Right renal cortex interstitium (tissue), 3 donors: ENCODE data around the gene NELFB. TPM values are rescaled to one million over a fixed set of nuclear protein-coding genes. Genes with fewer than 3 reads are reported as not detected.

Experiments used
- DNase-seq, 3 donors: peaks; one replicate each; pipeline ENCODE4 v3.0.0-alpha.2; 2013; ENCODE audit warnings: low read depth in 3 of 3, low spot score in 2 of 3
- polyA plus RNA-seq, 3 donors: library from polyadenylated mRNA; unstranded; fragments of 120-200 nt; gene quantifications; one replicate each; pipeline ENCODE4 v1.2.1, GENCODE V29; 2013; ENCODE audit not compliant: insufficient read length in 3 of 3

The NELFB gene
- polyA plus RNA-seq, 3 donors: 45.5 to 54.0 (median 51.3) TPM

GRCh38 chr9:137266585-137267453 lies 11.7 kb downstream of the NELFB start:
- no peak for DNase-seq

DNA sequence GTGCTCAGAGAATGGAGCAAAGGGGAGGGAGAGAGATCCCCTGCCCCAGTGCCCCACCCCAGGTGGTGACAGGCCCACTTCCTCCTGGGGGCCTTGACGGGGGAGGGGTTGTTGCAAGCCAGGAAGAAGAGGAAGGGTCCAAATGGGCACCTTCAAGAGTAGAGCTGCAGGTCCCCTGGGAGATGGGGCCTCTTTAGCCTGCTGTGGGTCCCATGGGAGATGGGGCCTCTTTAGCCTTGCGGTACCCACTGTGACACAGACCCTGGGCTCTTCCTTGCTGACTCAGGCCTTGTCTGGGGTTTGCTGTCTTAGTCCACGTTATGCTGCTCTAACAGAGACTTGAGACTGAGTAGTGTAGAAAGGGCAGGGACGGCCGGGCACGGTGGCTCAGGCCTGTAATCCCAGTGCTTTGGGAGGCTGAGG lies 12.8 kb downstream of the NELFB start:
- DNase-seq: no peak

DNA sequence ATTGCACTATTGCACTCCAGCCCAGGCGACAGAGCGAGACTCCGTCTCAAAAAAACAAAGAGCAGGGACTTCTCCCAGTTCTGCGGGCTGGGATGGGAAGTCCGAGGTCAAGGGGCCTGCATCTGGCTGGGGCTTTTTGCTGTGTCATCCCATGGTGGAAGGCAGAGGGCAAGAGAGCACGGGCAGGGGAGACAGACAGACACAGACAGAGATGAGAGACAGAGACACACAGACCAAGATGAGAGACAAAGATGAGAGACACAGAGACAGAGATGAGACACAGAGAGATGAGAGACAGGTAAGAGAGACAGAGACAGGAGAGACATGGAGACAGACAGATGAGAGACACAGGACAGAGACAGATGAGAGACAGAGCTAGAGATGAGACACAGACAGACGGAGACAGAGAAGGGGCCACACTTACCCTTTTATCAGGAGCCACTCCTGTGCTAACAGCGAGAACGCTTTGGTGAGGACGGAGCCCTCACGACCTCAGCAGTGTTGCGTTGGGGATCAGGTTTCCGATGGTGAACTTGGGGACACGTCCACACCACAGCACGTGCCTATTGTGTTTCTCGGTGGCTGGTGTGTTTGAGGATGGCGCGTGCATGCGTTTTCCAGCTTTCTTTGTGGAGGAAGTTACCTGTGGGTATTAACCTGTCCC lies 13.5 kb downstream of the NELFB start:
- no peak for DNase-seq

GRCh38 chr9:137269231-137269772 lies 14.2 kb downstream of the NELFB start:
- DNase-seq: no peak

- no peak for DNase-seq
Observed at GRCh38 chr9:137270929-137271695, 16.0 kb downstream of the NELFB start.

DNA sequence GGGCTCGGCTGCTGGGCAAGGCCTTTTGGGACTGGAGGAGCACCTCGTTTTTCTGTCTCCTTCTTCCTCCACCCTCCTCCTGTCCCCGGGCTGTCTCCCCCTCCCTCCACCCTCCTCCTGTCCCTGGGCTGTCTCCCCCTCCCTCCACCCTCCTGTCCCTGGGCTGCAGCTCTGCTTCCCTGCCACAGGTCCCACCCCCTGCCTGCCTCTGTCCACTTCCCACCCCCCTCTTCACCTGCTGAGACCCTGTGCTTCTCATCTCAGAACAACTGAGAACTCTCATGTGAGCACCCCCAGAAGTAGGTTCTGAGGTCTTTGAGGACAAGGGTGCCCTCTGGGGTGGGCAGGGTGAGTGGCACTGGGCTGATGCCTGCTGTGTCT lies 16.6 kb downstream of the NELFB start:
- DNase-seq: no peak

DNA sequence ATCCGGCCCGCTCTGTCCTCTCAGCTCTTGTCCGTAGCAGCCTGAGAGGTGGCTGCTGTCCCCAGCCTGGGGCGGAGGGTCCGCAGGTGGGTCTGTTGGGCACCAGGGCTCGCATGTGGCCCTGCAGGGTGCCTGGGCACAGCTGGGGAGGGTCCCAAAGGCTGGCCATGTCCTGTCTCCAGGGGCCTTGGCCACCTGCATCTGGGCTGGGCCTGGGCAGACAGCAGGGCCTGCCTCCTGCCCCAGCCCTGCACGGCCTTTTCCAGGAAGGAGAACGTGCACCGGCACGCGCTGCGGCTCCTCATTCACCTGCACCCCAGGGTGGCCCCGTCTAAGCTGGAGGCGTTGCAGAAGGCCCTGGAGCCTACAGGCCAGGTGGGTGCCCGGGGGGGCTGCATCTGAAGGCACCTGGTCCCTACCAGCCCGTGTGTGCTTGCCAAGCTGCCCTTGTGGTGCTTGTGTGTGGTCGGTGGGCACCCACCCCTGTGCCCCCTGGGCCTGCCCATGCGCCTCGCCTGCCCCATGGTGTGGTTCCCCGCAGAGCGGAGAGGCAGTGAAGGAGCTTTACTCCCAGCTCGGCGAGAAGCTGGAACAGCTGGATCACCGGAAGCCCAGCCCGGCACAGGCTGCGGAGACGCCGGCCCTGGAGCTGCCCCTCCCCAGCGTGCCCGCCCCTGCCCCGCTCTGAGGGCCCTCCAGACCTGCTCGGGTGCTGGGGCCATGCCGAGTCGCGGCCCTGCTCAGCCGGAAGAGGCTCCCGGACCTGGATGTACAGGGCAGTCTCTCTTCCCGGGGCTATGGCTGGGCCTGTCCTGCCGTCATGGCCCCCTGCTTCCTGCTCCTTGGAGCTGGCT lies 17.3 kb downstream of the NELFB start:
- DNase-seq: no peak

GRCh38 chr9:137273095-137273490 lies 18.0 kb downstream of the NELFB start:
- DNase-seq: no peak

DNA sequence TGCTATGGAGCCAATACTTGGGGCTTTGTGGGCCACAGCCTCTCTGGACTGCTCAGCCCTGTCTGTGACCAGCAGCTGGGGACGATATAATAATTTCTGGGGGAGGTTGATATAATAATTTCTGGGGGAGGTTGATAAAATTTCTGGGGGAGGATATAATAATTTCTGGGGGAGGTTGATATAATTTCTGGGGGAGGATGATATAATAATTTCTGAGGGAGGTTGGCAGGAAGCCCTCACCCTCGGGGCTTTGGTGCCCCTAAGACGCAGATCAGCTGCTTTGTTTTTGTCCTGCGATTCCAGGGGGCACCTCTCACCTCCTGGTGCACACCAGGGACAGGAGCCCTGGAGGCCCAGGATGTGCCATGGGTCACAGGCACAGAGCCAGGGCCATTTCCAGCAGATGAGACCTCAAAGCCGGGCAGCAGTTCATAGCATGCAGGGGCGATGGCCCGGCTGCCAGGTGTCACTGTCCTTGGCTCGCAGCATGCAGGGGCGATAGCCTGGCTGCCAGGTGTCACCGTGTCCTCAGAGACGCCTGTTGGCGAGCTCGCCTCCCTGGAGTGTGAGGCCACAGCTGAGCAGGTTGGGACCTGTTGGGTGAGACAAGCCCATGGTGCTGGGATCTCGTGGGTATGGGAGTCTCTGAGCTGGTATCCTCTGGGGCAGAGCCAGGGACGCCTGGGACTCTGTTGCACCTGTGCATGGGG lies 18.6 kb downstream of the NELFB start:
- DNase-seq: no peak

DNA sequence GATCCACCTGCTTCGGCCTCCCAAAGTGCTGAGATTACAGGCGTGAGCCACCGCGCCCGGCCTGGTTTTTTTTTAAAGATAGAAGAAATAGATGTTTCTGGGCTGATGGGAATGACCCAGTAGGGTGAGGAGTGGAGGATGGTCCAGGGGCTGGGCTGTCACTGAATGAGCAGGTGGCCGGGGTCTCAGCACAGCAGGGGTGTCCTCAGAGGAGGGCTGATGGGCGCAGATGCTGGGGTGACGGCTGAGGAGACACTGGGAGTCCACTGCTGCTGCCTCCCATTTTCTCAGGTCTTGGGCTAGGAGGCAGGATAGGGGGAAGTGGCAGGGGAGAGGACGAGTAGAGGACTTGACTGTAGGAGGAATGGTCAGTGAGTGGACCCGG lies 20.1 kb downstream of the NELFB start:
- no peak for DNase-seq

- no peak for DNase-seq
Observed at GRCh38 chr9:137275588-137276472, 20.7 kb downstream of the NELFB start.

GRCh38 chr9:137276473-137277328 lies 21.6 kb downstream of the NELFB start:
- DNase-seq: no peak

DNA sequence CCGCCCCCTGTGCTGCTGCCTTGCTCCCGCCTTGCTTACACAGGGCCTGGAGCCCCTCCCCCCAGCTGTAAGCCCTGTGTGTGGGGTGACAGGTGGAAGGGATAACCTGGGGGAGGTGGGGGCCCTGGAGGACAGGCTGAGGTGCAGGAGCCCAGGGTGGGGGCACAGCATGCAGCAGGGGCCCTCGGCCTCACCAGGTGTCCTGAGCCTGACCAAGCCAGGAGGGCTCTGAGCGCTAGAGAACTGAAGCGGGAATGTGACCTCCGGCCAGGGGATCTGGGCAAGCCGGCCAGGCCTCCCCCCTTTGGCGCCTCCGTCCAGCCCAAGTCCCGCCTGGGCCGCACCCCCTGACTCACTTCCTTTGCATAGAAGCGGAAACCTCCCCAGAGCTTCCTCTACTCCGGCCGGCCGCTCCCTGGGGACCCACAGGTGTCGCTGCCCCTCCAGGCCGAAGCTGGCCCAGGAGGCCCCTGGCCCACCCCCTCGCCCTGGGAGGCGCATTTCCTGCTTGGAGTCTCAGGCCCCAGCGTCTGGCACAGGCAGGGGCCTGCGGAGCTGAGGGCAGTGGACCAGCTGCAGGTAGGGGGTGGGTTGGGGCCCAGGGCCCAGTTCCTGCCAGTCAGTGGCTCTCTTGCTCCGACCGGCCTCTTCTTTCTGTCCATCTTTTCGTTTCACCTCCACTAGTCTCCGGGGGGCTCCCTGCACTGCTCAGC lies 22.4 kb downstream of the NELFB start, which contains the start of gene TOR4A:
Gene TOR4A, plus strand, starts transcription at position 398 of the 713 bp plus-strand sequence. CDS start 964 bp downstream, outside the sequence.
- DNase-seq: no peak

DNA sequence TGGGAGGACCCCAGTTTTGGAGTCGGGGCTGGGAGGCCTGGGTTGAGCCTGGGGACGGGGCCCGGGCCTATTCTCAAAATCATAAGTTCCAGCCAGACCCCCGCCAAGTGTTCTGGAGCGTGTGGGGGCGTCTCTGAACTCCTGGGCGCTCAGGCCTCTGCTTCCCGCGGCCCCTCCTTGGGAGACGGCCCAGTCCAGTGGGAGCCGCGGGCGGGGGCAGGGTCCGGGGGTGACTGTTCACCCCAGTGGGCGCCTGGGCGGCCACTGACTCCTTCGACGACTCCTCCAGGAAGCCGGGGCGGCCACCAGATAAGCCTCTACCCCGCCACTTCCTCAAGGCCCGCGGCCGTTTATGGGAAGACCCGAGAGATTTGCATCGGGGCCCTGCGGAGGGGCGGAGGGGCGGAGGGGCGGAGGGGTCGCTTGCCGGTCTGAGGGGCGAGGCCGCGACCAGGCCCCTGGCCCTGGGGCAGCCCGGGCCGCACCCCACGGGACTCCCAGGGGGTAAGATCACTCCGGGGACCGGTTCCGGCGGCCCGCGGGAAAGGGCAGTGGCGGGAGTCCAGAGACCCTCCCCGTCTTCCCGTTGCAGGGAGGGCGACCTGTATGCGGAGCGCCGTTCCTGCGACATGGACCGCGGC lies 23.1 kb downstream of the NELFB start:
- DNase-seq: no peak

GRCh38 chr9:137278721-137279711 lies 23.9 kb downstream of the NELFB start:
- DNase-seq: no peak
